Erythroblast (primary cell): ENCODE results near the gene DIAPH3.

ENCODE experiments used
- GATA1 ChIP-seq: IDR thresholded peaks from 2 replicates; pipeline ENCODE4 v1.6.1; 2011; ENCODE audit warnings: low read depth, mild to moderate bottlenecking, control low read depth, low read length, moderate library complexity
- POLR2A ChIP-seq: IDR thresholded peaks from 2 replicates; pipeline ENCODE4 v1.6.1; 2011; ENCODE audit warnings: mild to moderate bottlenecking, low read length

GRCh38 chr13:59970847-59971246 is 192.9 kb downstream of the DIAPH3 start:
- TF ChIP-seq POLR2A: no peak
- TF ChIP-seq GATA1: no peak
